Measurements from ENCODE around the gene STK4.

Gene STK4

DNA sequence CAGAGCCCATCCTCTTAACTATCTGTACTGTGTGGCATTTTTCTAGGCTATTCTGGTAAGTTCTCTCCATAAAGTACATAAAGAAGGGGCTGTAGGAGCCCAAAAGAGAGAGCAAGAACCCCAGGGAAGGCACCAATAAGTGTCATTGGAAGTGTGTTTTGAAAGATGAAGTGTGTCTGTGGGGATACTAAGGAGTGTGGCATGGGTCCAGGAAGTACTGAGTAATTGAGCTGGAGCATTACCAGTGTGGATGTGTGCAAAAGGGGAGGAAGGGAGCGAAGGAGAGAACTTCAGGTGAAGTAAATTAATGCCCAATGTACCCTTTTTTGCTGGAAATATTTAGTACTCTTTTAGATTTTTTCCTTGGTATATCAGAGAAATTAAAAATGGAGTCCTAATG, 70.7 kb downstream of the STK4 start:
- Histone ChIP-seq H3K23ac (ENCODE audit: low read depth, low read length, poor library complexity) (no peak overlapping the region), H2BK5ac (ENCODE audit: low read length) (no peak overlapping the region), H3K14ac (ENCODE audit: low read length) (no peak overlapping the region), H4K8ac (ENCODE audit: low read depth, low read length) (no peak overlapping the region), H2AK5ac (ENCODE audit: low read depth, low read length) (no peak overlapping the region), H3K9ac (ENCODE audit: low read depth, low read length, poor library complexity) (no peak overlapping the region), H4K91ac (ENCODE audit: low read depth, low read length, poor library complexity) (no peak overlapping the region), H3K27ac (replicated peaks; ENCODE audit: low read length) (no peak overlapping the region), H2BK12ac (ENCODE audit: low read length) (no peak overlapping the region), H3K27me3 (ENCODE audit: control insufficient read depth in 3 of 3, insufficient read depth in 3 of 3, low read depth in 1 of 3, low read length in 3 of 3) (no peaks in the 10 kb centered on the region), H2BK120ac (ENCODE audit: low read depth, low read length) (no peak overlapping the region), H3K4me1 (ENCODE audit: control insufficient read depth in 2 of 2, insufficient read depth in 1 of 2, low read depth in 1 of 2, low read length in 2 of 2) (no peaks in the 10 kb centered on the region), H3K9me3 (replicated peaks in 1 of 2; ENCODE audit: control insufficient read depth in 2 of 2, insufficient read depth in 1 of 2, low read depth in 1 of 2, low read length in 2 of 2) (peaks cover 0 to 4% of the 10 kb centered on the region in 2 donors), H2AFZ (ENCODE audit: low read length) (no peak overlapping the region), H3K36me3 (replicated peaks in 1 of 2; ENCODE audit: control insufficient read depth in 2 of 2, insufficient read depth in 2 of 2, low read length in 2 of 2) (peaks cover 0 to 9% of the 10 kb centered on the region in 2 donors), H3K4ac (ENCODE audit: low read length) (no peak overlapping the region), H3K4me2 (ENCODE audit: insufficient read depth, low read length, poor library complexity, severe bottlenecking) (no peak overlapping the region), H3K4me3 (ENCODE audit: low read length in 2 of 2) (no peak overlapping the region), H3K79me1 (ENCODE audit: low read depth, low read length) (no peaks in the 10 kb centered on the region), H3K18ac (ENCODE audit: low read length) (no peak overlapping the region), H2BK15ac (ENCODE audit: low read length) (no peak overlapping the region)
- no CpG with 5 or more reads among the region's 1 CpG for WGBS, 2 donors (ENCODE audit: extremely low coverage in 2 of 2, insufficient read length in 2 of 2, insufficient replicate concordance in 1 of 2)
- DNase-seq (ENCODE audit: low spot score), result no peak

DNA sequence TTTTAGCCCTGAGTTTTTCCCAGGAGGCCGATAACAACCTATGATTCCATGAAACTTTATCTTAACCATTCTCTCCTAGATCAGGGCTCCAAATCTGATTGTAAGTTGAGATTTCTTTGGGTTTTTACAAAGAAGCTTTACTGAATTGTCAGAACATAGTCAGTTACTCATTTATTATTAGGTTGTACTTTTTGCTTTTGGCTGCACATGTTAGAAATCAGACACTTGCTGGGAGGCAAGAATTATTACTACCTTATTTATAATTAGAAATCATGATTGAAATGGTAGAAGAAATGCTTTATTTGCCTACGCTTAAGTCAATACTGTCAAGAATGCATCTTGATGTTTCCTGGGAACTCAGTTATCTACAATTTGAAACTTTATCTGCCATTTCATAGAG, 71.3 kb downstream of the STK4 start:
- Histone ChIP-seq H3K36me3 (replicated peaks in 1 of 2; ENCODE audit: control insufficient read depth in 2 of 2, insufficient read depth in 2 of 2, low read length in 2 of 2) (peaks cover 0 to 4% of the 10 kb centered on the region in 2 donors), H2BK12ac (ENCODE audit: low read length) (no peak overlapping the region), H2BK120ac (ENCODE audit: low read depth, low read length) (no peak overlapping the region), H3K4me1 (ENCODE audit: control insufficient read depth in 2 of 2, insufficient read depth in 1 of 2, low read depth in 1 of 2, low read length in 2 of 2) (no peaks in the 10 kb centered on the region), H3K14ac (ENCODE audit: low read length) (no peak overlapping the region), H3K23ac (ENCODE audit: low read depth, low read length, poor library complexity) (no peak overlapping the region), H2AK5ac (ENCODE audit: low read depth, low read length) (no peak overlapping the region), H2BK5ac (ENCODE audit: low read length) (no peak overlapping the region), H3K18ac (ENCODE audit: low read length) (no peak overlapping the region), H3K9ac (ENCODE audit: low read depth, low read length, poor library complexity) (no peak overlapping the region), H4K91ac (ENCODE audit: low read depth, low read length, poor library complexity) (no peak overlapping the region), H2BK15ac (ENCODE audit: low read length) (no peak overlapping the region), H4K8ac (ENCODE audit: low read depth, low read length) (no peak overlapping the region), H3K79me1 (ENCODE audit: low read depth, low read length) (no peaks in the 10 kb centered on the region), H3K27me3 (ENCODE audit: control insufficient read depth in 3 of 3, insufficient read depth in 3 of 3, low read depth in 1 of 3, low read length in 3 of 3) (no peaks in the 10 kb centered on the region), H3K9me3 (replicated peaks in 1 of 2; ENCODE audit: control insufficient read depth in 2 of 2, insufficient read depth in 1 of 2, low read depth in 1 of 2, low read length in 2 of 2) (peaks cover 0 to 4% of the 10 kb centered on the region in 2 donors), H3K4me2 (ENCODE audit: insufficient read depth, low read length, poor library complexity, severe bottlenecking) (no peak overlapping the region), H3K27ac (replicated peaks; ENCODE audit: low read length) (no peak overlapping the region), H2AFZ (ENCODE audit: low read length) (no peak overlapping the region), H3K4me3 (ENCODE audit: low read length in 2 of 2) (no peak overlapping the region), H3K4ac (ENCODE audit: low read length) (no peak overlapping the region)
- no peak for DNase-seq (ENCODE audit: low spot score)
- no CpG with 5 or more reads among the region's 2 CpGs for whole genome bisulfite sequencing, 2 donors (ENCODE audit: extremely low coverage in 2 of 2, insufficient read length in 2 of 2, insufficient replicate concordance in 1 of 2)

DNA sequence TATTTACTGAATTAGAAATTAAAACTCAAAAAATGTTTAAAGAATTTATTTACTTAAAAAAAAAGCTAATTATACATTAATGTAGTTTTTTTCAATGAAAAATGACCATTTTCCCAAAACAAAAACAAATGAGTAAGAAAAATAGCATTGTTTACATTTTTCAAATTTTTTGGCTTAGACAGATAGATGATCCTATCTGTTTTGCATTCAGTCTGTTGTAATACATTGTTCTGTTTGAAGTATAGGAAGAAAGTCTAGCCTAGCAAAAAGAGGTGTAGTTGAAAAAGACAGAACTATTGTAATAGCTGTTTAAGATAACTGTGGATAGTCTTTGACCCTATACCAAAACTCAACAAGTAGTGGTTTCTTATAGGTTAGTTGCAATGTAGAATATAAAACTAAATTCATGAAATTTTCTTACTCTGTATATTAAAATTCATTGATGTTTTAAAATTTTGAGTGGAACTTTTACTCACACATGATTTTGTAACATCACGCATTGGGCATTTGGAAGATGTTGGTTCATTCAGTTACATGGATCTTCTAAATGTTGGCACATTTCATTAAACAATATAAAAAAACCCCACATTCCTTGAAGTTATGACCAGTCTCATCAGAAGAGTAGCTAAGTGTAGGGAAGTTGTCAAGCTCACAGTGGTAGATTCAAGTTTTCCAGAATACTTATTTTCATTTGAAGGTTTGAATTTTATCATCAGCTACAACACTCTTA, 72.6 kb downstream of the STK4 start:
- Histone ChIP-seq H4K91ac (ENCODE audit: low read depth, low read length, poor library complexity) (no peak overlapping the region), H3K4me3 (ENCODE audit: low read length in 2 of 2) (no peak overlapping the region), H3K27me3 (ENCODE audit: control insufficient read depth in 3 of 3, insufficient read depth in 3 of 3, low read depth in 1 of 3, low read length in 3 of 3) (no peaks in the 10 kb centered on the region), H3K27ac (replicated peaks; ENCODE audit: low read length) (no peak overlapping the region), H2BK15ac (ENCODE audit: low read length) (no peak overlapping the region), H3K36me3 (replicated peaks in 1 of 2; ENCODE audit: control insufficient read depth in 2 of 2, insufficient read depth in 2 of 2, low read length in 2 of 2) (no peaks in the 10 kb centered on the region), H2BK120ac (ENCODE audit: low read depth, low read length) (no peak overlapping the region), H3K23ac (ENCODE audit: low read depth, low read length, poor library complexity) (no peak overlapping the region), H3K18ac (ENCODE audit: low read length) (no peak overlapping the region), H4K8ac (ENCODE audit: low read depth, low read length) (no peak overlapping the region), H3K4me1 (ENCODE audit: control insufficient read depth in 2 of 2, insufficient read depth in 1 of 2, low read depth in 1 of 2, low read length in 2 of 2) (no peaks in the 10 kb centered on the region), H2BK12ac (ENCODE audit: low read length) (no peak overlapping the region), H3K4ac (ENCODE audit: low read length) (no peak overlapping the region), H3K14ac (ENCODE audit: low read length) (no peak overlapping the region), H2BK5ac (ENCODE audit: low read length) (no peak overlapping the region), H3K79me1 (ENCODE audit: low read depth, low read length) (no peaks in the 10 kb centered on the region), H2AFZ (ENCODE audit: low read length) (no peak overlapping the region), H2AK5ac (ENCODE audit: low read depth, low read length) (no peak overlapping the region), H3K9me3 (replicated peaks in 1 of 2; ENCODE audit: control insufficient read depth in 2 of 2, insufficient read depth in 1 of 2, low read depth in 1 of 2, low read length in 2 of 2) (peaks cover 0 to 4% of the 10 kb centered on the region in 2 donors), H3K9ac (ENCODE audit: low read depth, low read length, poor library complexity) (no peak overlapping the region), H3K4me2 (ENCODE audit: insufficient read depth, low read length, poor library complexity, severe bottlenecking) (no peak overlapping the region)
- no CpG with 5 or more reads among the region's 1 CpG for WGBS, 2 donors (ENCODE audit: extremely low coverage in 2 of 2, insufficient read length in 2 of 2, insufficient replicate concordance in 1 of 2)
- DNase-seq (ENCODE audit: low spot score), result no peak

DNA sequence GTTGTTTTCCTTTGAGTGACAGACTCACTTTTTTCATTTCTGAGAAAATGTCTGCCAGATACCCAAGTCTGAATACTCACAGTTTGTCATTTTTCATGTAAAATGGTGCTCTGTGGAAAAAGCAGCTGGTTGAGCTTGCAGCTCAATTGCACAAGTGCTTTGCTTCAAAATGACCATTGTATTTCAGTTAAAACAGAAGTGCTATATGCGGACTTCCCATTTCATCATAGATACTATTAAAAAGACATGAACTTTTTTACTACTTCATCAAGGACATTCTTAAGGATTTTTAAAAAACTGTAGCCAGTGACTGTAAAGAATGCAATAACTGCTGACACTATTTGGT, 73.1 kb downstream of the STK4 start:
- no peak overlapping the region for H3K4ac ChIP-seq (ENCODE audit: low read length)
- no peak overlapping the region for H3K9ac ChIP-seq (ENCODE audit: low read depth, low read length, poor library complexity)
- H3K4me2 ChIP-seq (ENCODE audit: insufficient read depth, low read length, poor library complexity, severe bottlenecking), result no peak overlapping the region
- H3K9me3 ChIP-seq (replicated peaks in 1 of 2; ENCODE audit: control insufficient read depth in 2 of 2, insufficient read depth in 1 of 2, low read depth in 1 of 2, low read length in 2 of 2), result peaks cover 0 to 4% of the 10 kb centered on the region in 2 donors
- no peak overlapping the region for H2BK12ac ChIP-seq (ENCODE audit: low read length)
- H2AK5ac ChIP-seq (ENCODE audit: low read depth, low read length), result no peak overlapping the region
- H3K27me3 ChIP-seq (ENCODE audit: control insufficient read depth in 3 of 3, insufficient read depth in 3 of 3, low read depth in 1 of 3, low read length in 3 of 3), result no peaks in the 10 kb centered on the region
- no peak overlapping the region for H3K14ac ChIP-seq (ENCODE audit: low read length)
- no peak overlapping the region for H2AFZ ChIP-seq (ENCODE audit: low read length)
- no peak overlapping the region for H2BK15ac ChIP-seq (ENCODE audit: low read length)
- no peak overlapping the region for H2BK120ac ChIP-seq (ENCODE audit: low read depth, low read length)
- DNase-seq (ENCODE audit: low spot score), result no peak
- no peak overlapping the region for H3K18ac ChIP-seq (ENCODE audit: low read length)
- H3K4me1 ChIP-seq (ENCODE audit: control insufficient read depth in 2 of 2, insufficient read depth in 1 of 2, low read depth in 1 of 2, low read length in 2 of 2), result no peaks in the 10 kb centered on the region
- no peak overlapping the region for H4K8ac ChIP-seq (ENCODE audit: low read depth, low read length)
- no peak overlapping the region for H2BK5ac ChIP-seq (ENCODE audit: low read length)
- H3K23ac ChIP-seq (ENCODE audit: low read depth, low read length, poor library complexity), result no peak overlapping the region
- no peaks in the 10 kb centered on the region for H3K36me3 ChIP-seq (replicated peaks in 1 of 2; ENCODE audit: control insufficient read depth in 2 of 2, insufficient read depth in 2 of 2, low read length in 2 of 2)
- no peak overlapping the region for H4K91ac ChIP-seq (ENCODE audit: low read depth, low read length, poor library complexity)
- no CpG with 5 or more reads among the region's 1 CpG for WGBS, 2 donors (ENCODE audit: extremely low coverage in 2 of 2, insufficient read length in 2 of 2, insufficient replicate concordance in 1 of 2)
- no peak overlapping the region for H3K27ac ChIP-seq (replicated peaks; ENCODE audit: low read length)
- H3K4me3 ChIP-seq (ENCODE audit: low read length in 2 of 2), result no peak overlapping the region
- H3K79me1 ChIP-seq (ENCODE audit: low read depth, low read length), result no peaks in the 10 kb centered on the region

All from neuronal stem cell (in vitro differentiated cells).